SK-N-SH treated with all-trans-retinoic acid at 6 μM for 48 hours (cell line): ENCODE measurements around the gene NHP2.
"Not testable (repeated sequence)": the region's sequence is repeated elsewhere in the genome, so short reads cannot be mapped to it uniquely, and the experiment has no call there.

ENCODE experiments used
- ATAC-seq: fragments of 200-7000 bp; cut with Tn5 transposase; 3 replicates; pipeline ENCODE4 v1.9.1; 2020; ENCODE audit warnings: mild to moderate bottlenecking, moderate library complexity
- BACH2 ChIP-seq: fragments of 250-450 bp; sonication (Bioruptor Pico); IDR thresholded peaks from 2 replicates; pipeline ENCODE4 v1.9.0; 2021; ENCODE audit warnings: mild to moderate bottlenecking, borderline replicate concordance
- CREB5 ChIP-seq: fragments of 250-450 bp; sonication (Bioruptor Pico); IDR thresholded peaks from 2 replicates; pipeline ENCODE4 v1.5.1; 2020; ENCODE audit warnings: low read depth, mild to moderate bottlenecking, moderate library complexity
- CSDC2 ChIP-seq: fragments of 250-450 bp; sonication (Bioruptor Pico); IDR thresholded peaks from 2 replicates; pipeline ENCODE4 v1.5.0; 2020; ENCODE audit warnings: mild to moderate bottlenecking, moderate library complexity
- CSRNP3 ChIP-seq: fragments of 250-450 bp; sonication (Bioruptor Pico); IDR thresholded peaks from 2 replicates; pipeline ENCODE4 v1.5.1; 2021; ENCODE audit warnings: mild to moderate bottlenecking, moderate library complexity
- ESRRG ChIP-seq: fragments of 250-450 bp; sonication (Bioruptor Pico); IDR thresholded peaks from 2 replicates; pipeline ENCODE4 v1.6.1; 2021; ENCODE audit warnings: mild to moderate bottlenecking
- GLIS3 ChIP-seq: fragments of 250-450 bp; sonication (Bioruptor Pico); IDR thresholded peaks from 2 replicates; pipeline ENCODE4 v1.5.0; 2020; ENCODE audit warnings: mild to moderate bottlenecking, moderate library complexity
- ISL1 ChIP-seq: fragments of 250-450 bp; sonication (Bioruptor Pico); IDR thresholded peaks from 2 replicates; pipeline ENCODE4 v2.1.2; 2022; ENCODE audit warnings: mild to moderate bottlenecking, moderate library complexity
- OSR1 ChIP-seq: fragments of 250-450 bp; sonication (Bioruptor Pico); IDR thresholded peaks from 2 replicates; pipeline ENCODE4 v1.8.0; 2022; ENCODE audit warnings: moderate library complexity, mild to moderate bottlenecking, inconsistent platforms
- POU6F1 ChIP-seq: fragments of 250-450 bp; sonication (Bioruptor Pico); IDR thresholded peaks from 2 replicates; pipeline ENCODE4 v1.8.0; 2021; ENCODE audit warnings: low read depth, mild to moderate bottlenecking, moderate library complexity, borderline replicate concordance
- RARB ChIP-seq: fragments of 250-450 bp; sonication (Bioruptor Pico); IDR thresholded peaks from 2 replicates; pipeline ENCODE4 v1.8.0; 2021; ENCODE audit warnings: mild to moderate bottlenecking, moderate library complexity
- SNAI2 ChIP-seq: fragments of 250-450 bp; sonication (Bioruptor Pico); IDR thresholded peaks from 2 replicates; pipeline ENCODE4 v1.5.0; 2020; ENCODE audit warnings: mild to moderate bottlenecking, moderate library complexity
- TCF4 ChIP-seq: fragments of 250-450 bp; sonication (Bioruptor Pico); IDR thresholded peaks from 2 replicates; pipeline ENCODE4 v1.8.0; 2021; ENCODE audit warnings: mild to moderate bottlenecking, moderate library complexity, borderline replicate concordance
- TOX ChIP-seq: fragments of 250-450 bp; sonication (Bioruptor Pico); IDR thresholded peaks from 2 replicates; pipeline ENCODE4 v1.8.0; 2021; ENCODE audit warnings: mild to moderate bottlenecking, moderate library complexity, borderline replicate concordance
- TSHZ2 ChIP-seq: fragments of 250-450 bp; sonication (Bioruptor Pico); IDR thresholded peaks from 2 replicates; pipeline ENCODE4 v1.5.0; 2020; ENCODE audit warnings: mild to moderate bottlenecking, moderate library complexity
- ZC3H10 ChIP-seq: fragments of 250-450 bp; sonication (Bioruptor Pico); IDR thresholded peaks from 2 replicates; pipeline ENCODE4 v1.5.1; 2021; ENCODE audit warnings: mild to moderate bottlenecking, moderate library complexity
- ZFP3 ChIP-seq: fragments of 250-450 bp; sonication (Bioruptor Pico); IDR thresholded peaks from 2 replicates; pipeline ENCODE4 v1.5.0; 2020; ENCODE audit warnings: mild to moderate bottlenecking, moderate library complexity
- ZFP30 ChIP-seq: fragments of 450-650 bp; formaldehyde crosslinking; IDR thresholded peaks from 2 replicates; pipeline ENCODE4 v1.5.0; 2022; ENCODE audit warnings: mild to moderate bottlenecking, moderate library complexity
- ZNF565 ChIP-seq: fragments of 450-650 bp; formaldehyde crosslinking; conservative IDR thresholded peaks from 2 replicates; pipeline ENCODE4 v1.5.0; 2020; ENCODE audit warnings: low read depth, mild to moderate bottlenecking, moderate library complexity
- ZNF70 ChIP-seq: fragments of 450-650 bp; formaldehyde crosslinking; IDR thresholded peaks from 2 replicates; pipeline ENCODE4 v1.5.0; 2020; ENCODE audit warnings: mild to moderate bottlenecking, moderate library complexity
- ZNF8 ChIP-seq: fragments of 450-650 bp; formaldehyde crosslinking; IDR thresholded peaks from 2 replicates; pipeline ENCODE4 v1.5.0; 2020; ENCODE audit warnings: mild to moderate bottlenecking, moderate library complexity
- TF ChIP-seq, protein P1 (sequence below): fragments of 250-450 bp; sonication (Bioruptor Pico); IDR thresholded peaks from 2 replicates; pipeline ENCODE4 v1.8.0; 2020; ENCODE audit warnings: mild to moderate bottlenecking, moderate library complexity, borderline replicate concordance

Gene NHP2

GRCh38 chr5:178198706-178199105 is 45.0 kb upstream of the NHP2 start:
- TF ChIP-seq TCF4 (CRISPR knock-in tag) (no peak), ZC3H10 (CRISPR knock-in tag) (no peak), ZNF8 (CRISPR knock-in tag) (no peak), CREB5 (CRISPR knock-in tag) (no peak), ESRRG (CRISPR knock-in tag) (no peak), ZNF70 (CRISPR knock-in tag) (no peak), ZFP30 (no peak), TSHZ2 (no peak), CSDC2 (CRISPR knock-in tag) (no peak), TOX (CRISPR knock-in tag) (no peak)
- ATAC-seq, result no peak

DNA sequence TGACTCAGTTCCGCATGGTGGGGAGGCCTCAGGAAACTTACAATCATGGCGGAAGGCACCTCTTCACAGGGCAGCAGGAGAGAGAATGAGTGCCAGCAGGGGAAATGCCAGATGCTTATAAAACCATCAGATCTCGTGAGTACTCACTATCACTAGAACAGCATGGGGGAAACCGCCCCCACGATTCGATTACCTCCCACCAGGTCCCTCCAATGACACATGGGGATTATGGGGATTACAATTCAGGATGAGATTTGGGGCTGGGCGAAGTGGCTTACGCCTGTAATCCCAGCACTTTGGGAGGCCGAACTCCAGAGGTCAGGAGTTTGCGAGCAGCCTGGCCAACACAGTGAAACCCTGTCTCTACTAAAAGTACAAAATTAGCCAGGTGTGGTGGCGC is 44.5 kb upstream of the NHP2 start:
- ATAC-seq, result not testable (repeated sequence)

DNA sequence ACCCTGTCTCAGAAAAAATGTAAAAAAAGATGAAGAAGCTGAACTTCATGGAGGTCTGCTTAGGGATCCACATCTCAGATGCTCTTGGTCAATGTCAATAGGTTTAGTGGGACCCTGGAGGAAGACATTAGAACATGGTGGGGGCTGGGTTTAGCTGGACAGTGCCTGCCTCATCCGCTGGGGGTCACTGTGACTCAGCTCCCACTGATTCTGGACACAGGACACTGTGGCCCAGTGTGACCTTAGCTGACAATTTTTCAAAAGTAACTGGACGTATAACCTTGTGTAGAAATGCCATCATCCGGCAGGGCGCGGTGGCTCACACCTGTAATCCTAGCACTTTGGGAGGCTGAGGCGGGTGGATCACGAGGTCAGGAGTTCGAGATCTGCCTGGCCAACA is 43.3 kb upstream of the NHP2 start:
- TF ChIP-seq SNAI2, result no peak
- TF ChIP-seq TSHZ2, result no peak
- no peak for TF ChIP-seq GLIS3 (CRISPR knock-in tag)
- TF ChIP-seq ZNF8 (CRISPR knock-in tag), result no peak
- TF ChIP-seq, protein P1, sequence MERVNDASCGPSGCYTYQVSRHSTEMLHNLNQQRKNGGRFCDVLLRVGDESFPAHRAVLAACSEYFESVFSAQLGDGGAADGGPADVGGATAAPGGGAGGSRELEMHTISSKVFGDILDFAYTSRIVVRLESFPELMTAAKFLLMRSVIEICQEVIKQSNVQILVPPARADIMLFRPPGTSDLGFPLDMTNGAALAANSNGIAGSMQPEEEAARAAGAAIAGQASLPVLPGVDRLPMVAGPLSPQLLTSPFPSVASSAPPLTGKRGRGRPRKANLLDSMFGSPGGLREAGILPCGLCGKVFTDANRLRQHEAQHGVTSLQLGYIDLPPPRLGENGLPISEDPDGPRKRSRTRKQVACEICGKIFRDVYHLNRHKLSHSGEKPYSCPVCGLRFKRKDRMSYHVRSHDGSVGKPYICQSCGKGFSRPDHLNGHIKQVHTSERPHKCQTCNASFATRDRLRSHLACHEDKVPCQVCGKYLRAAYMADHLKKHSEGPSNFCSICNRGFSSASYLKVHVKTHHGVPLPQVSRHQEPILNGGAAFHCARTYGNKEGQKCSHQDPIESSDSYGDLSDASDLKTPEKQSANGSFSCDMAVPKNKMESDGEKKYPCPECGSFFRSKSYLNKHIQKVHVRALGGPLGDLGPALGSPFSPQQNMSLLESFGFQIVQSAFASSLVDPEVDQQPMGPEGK (CRISPR knock-in tag), result no peak
- TF ChIP-seq OSR1, result no peak
- no peak for TF ChIP-seq ISL1 (CRISPR knock-in tag)
- TF ChIP-seq ZNF70 (CRISPR knock-in tag), result no peak
- TF ChIP-seq POU6F1 (CRISPR knock-in tag), result no peak
- ATAC-seq, result peak; percentile 64

- no peak for TF ChIP-seq ZFP30
- TF ChIP-seq, protein P1 (CRISPR knock-in tag), result no peak
- no peak for TF ChIP-seq TOX (CRISPR knock-in tag)
- TF ChIP-seq OSR1, result no peak
- TF ChIP-seq ZNF565 (CRISPR knock-in tag), result no peak
- TF ChIP-seq ZFP3, result no peak
- no peak for TF ChIP-seq ISL1 (CRISPR knock-in tag)
- no peak for TF ChIP-seq ZC3H10 (CRISPR knock-in tag)
- no peak for TF ChIP-seq RARB (CRISPR knock-in tag)
- no peak for TF ChIP-seq BACH2 (CRISPR knock-in tag)
- no peak for TF ChIP-seq CSRNP3 (CRISPR knock-in tag)
- TF ChIP-seq SNAI2, result no peak
- no peak for TF ChIP-seq GLIS3 (CRISPR knock-in tag)
- no peak for ATAC-seq
Observed at GRCh38 chr5:178196281-178196812, 42.7 kb upstream of the NHP2 start.
